ENCODE results near the gene PPP1R37.
"Not testable (repeated sequence)": the region's sequence is repeated elsewhere in the genome, so short reads cannot be mapped to it uniquely, and the experiment has no call there.

Gene PPP1R37

GRCh38 chr19:45117167-45117594 is 24.2 kb downstream of the PPP1R37 start:
- Histone ChIP-seq H3K9me3 (ENCODE audit: control insufficient read depth, insufficient read depth, low read length) (no peaks in the 10 kb centered on the region), H3K4me3 (ENCODE audit: low read length) (no peak overlapping the region), H3K9me2 (replicated peaks; ENCODE audit: control insufficient read depth, low read length) (no peaks in the 10 kb centered on the region), H3K36me3 (ENCODE audit: control insufficient read depth, low read length) (no peaks in the 10 kb centered on the region), H3K79me2 (ENCODE audit: control insufficient read depth, low read length) (peaks cover 97% of the 10 kb centered on the region), H3F3A (ENCODE audit: control insufficient read depth, insufficient read depth) (no peaks in the 10 kb centered on the region), H4K20me1 (ENCODE audit: control insufficient read depth, insufficient read depth, low read depth, low read length) (peaks cover 23% of the 10 kb centered on the region; the same call in 1 of the 2 replicates), H3K27me3 (ENCODE audit: control insufficient read depth, low read length) (no peaks in the 10 kb centered on the region), H3K27ac (ENCODE audit: low read depth, low read length) (no peak overlapping the region), H3K4me1 (ENCODE audit: control insufficient read depth, low read length) (peaks cover 62% of the 10 kb centered on the region), H3K4me2 (ENCODE audit: low read length) (peak overlapping the region; percentile 56)
- TF ChIP-seq EZH2phosphoT487 (IDR thresholded peaks at IDR 0.05; ENCODE audit: borderline replicate concordance, low read length) (no peak), CTCF (IDR thresholded peaks at IDR 0.05; ENCODE audit: low read depth, low read length, poor library complexity, severe bottlenecking) (no peak)

GRCh38 chr19:45117671-45118070 is 24.7 kb downstream of the PPP1R37 start:
- Histone ChIP-seq H3F3A (ENCODE audit: control insufficient read depth, insufficient read depth) (no peaks in the 10 kb centered on the region), H3K27me3 (ENCODE audit: control insufficient read depth, low read length) (no peaks in the 10 kb centered on the region), H4K20me1 (ENCODE audit: control insufficient read depth, insufficient read depth, low read depth, low read length) (peaks cover 26% of the 10 kb centered on the region; the same call in 1 of the 2 replicates), H3K9me2 (replicated peaks; ENCODE audit: control insufficient read depth, low read length) (no peaks in the 10 kb centered on the region), H3K4me1 (ENCODE audit: control insufficient read depth, low read length) (peaks cover 62% of the 10 kb centered on the region), H3K4me3 (ENCODE audit: low read length) (no peak overlapping the region), H3K79me2 (ENCODE audit: control insufficient read depth, low read length) (peaks cover 97% of the 10 kb centered on the region), H3K9me3 (ENCODE audit: control insufficient read depth, insufficient read depth, low read length) (no peaks in the 10 kb centered on the region), H3K4me2 (ENCODE audit: low read length) (peak overlapping the region; percentile 56), H3K36me3 (ENCODE audit: control insufficient read depth, low read length) (no peaks in the 10 kb centered on the region), H3K27ac (ENCODE audit: low read depth, low read length) (no peak overlapping the region)
- no peak for TF ChIP-seq CTCF (IDR thresholded peaks at IDR 0.05; ENCODE audit: low read depth, low read length, poor library complexity, severe bottlenecking)
- TF ChIP-seq EZH2phosphoT487 (IDR thresholded peaks at IDR 0.05; ENCODE audit: borderline replicate concordance, low read length) = no peak

GRCh38 chr19:45118106-45118505 is 25.1 kb downstream of the PPP1R37 start:
- Histone ChIP-seq H3K27ac (ENCODE audit: low read depth, low read length) (peak overlapping the region; percentile 48), H3K9me3 (ENCODE audit: control insufficient read depth, insufficient read depth, low read length) (no peaks in the 10 kb centered on the region), H3K4me3 (ENCODE audit: low read length) (peak overlapping the region; percentile 23), H3K27me3 (ENCODE audit: control insufficient read depth, low read length) (no peaks in the 10 kb centered on the region), H3K79me2 (ENCODE audit: control insufficient read depth, low read length) (peaks cover 97% of the 10 kb centered on the region), H3K36me3 (ENCODE audit: control insufficient read depth, low read length) (no peaks in the 10 kb centered on the region), H4K20me1 (ENCODE audit: control insufficient read depth, insufficient read depth, low read depth, low read length) (peaks cover 26% of the 10 kb centered on the region; the same call in 1 of the 2 replicates), H3K9me2 (replicated peaks; ENCODE audit: control insufficient read depth, low read length) (no peaks in the 10 kb centered on the region), H3K4me1 (ENCODE audit: control insufficient read depth, low read length) (peaks cover 62% of the 10 kb centered on the region), H3F3A (ENCODE audit: control insufficient read depth, insufficient read depth) (no peaks in the 10 kb centered on the region), H3K4me2 (ENCODE audit: low read length) (peak overlapping the region; percentile 56)
- TF ChIP-seq CTCF (IDR thresholded peaks at IDR 0.05; ENCODE audit: low read depth, low read length, poor library complexity, severe bottlenecking) (no peak), EZH2phosphoT487 (IDR thresholded peaks at IDR 0.05; ENCODE audit: borderline replicate concordance, low read length) (no peak)

- Histone ChIP-seq H3K4me1 (ENCODE audit: control insufficient read depth, low read length) (peaks cover 55% of the 10 kb centered on the region), H3K27ac (ENCODE audit: low read depth, low read length) (peak overlapping the region; percentile 48), H3K79me2 (ENCODE audit: control insufficient read depth, low read length) (peaks cover 97% of the 10 kb centered on the region), H4K20me1 (ENCODE audit: control insufficient read depth, insufficient read depth, low read depth, low read length) (peaks cover 22% of the 10 kb centered on the region; the same call in 1 of the 2 replicates), H3K4me2 (ENCODE audit: low read length) (peak overlapping the region; percentile 56), H3K4me3 (ENCODE audit: low read length) (peak overlapping the region; percentile 23)
- H3F3A ChIP-seq (ENCODE audit: control insufficient read depth, insufficient read depth); H3K27me3 ChIP-seq (ENCODE audit: control insufficient read depth, low read length); H3K36me3 ChIP-seq (ENCODE audit: control insufficient read depth, low read length); H3K9me2 ChIP-seq (replicated peaks; ENCODE audit: control insufficient read depth, low read length); H3K9me3 ChIP-seq (ENCODE audit: control insufficient read depth, insufficient read depth, low read length): not testable (repeated sequence)
Observed at GRCh38 chr19:45118591-45119355, 25.8 kb downstream of the PPP1R37 start.
